ENCODE measurements around the gene ATP8A2. TPM values are rescaled to one million over a fixed set of nuclear protein-coding genes. Genes with fewer than 3 reads are reported as not detected.

Gene ATP8A2
- total and polyA plus RNA-seq, 4 donors: 0.01 to 0.08 (median 0.05) TPM; not detected in 1

DNA sequence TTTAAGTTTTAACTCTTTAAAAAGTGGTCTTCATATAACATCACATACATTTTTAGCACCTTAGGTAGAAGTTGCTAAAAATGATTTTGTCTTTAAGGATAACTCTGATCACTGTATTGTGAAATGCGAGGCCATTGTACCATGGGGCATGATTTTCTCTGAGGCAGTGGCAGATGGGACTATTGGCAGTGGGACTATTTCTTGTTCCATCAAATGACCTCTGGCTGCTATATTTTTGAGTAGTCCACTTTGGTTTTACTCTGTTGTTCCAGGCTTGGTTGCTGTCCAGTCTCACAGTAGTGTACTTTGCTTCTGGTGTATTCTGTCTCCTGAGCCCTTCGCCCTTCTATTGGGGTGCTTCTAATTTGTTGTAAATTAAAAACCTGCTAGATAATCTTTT lies 156.5 kb downstream of the ATP8A2 start:
- no peak for DNase-seq (ENCODE audit: low spot score)
- peaks cover 0 to 6% (median 2%) of the 10 kb centered on the region in 4 donors for H3K9me3 ChIP-seq (ENCODE audit: control insufficient read depth in 4 of 4, low read length in 3 of 4)
- no peak overlapping the region for H3K27ac ChIP-seq (ENCODE audit: low read depth in 1 of 2, low read length in 2 of 2)
- H3K27me3 ChIP-seq (ENCODE audit: control insufficient read depth in 4 of 4, insufficient read depth in 4 of 4, low read length in 3 of 4): peaks cover 0 to 4% (median 0%) of the 10 kb centered on the region in 4 donors
- TF ChIP-seq RXRA (IDR thresholded peaks at IDR 0.05) (no peak), JUND (IDR thresholded peaks at IDR 0.05) (no peak), YY1 (IDR thresholded peaks at IDR 0.05) (no peak), HNF4G (IDR thresholded peaks at IDR 0.05) (no peak)
- WGBS: 73% methylated on average over 2 of the region's 2 CpGs
- H3K36me3 ChIP-seq (ENCODE audit: control insufficient read depth in 4 of 4, insufficient read depth in 3 of 4, low read depth in 1 of 4, low read length in 3 of 4): no peaks in the 10 kb centered on the region
- H3K4me3 ChIP-seq (ENCODE audit: low read depth in 1 of 3, low read length in 3 of 3): no peak overlapping the region
- H3K9ac ChIP-seq (ENCODE audit: low read depth in 1 of 2, low read length in 2 of 2): no peak overlapping the region
- H3K4me1 ChIP-seq (ENCODE audit: control insufficient read depth in 4 of 4, insufficient read depth in 4 of 4, low read length in 3 of 4): no peaks in the 10 kb centered on the region

DNA sequence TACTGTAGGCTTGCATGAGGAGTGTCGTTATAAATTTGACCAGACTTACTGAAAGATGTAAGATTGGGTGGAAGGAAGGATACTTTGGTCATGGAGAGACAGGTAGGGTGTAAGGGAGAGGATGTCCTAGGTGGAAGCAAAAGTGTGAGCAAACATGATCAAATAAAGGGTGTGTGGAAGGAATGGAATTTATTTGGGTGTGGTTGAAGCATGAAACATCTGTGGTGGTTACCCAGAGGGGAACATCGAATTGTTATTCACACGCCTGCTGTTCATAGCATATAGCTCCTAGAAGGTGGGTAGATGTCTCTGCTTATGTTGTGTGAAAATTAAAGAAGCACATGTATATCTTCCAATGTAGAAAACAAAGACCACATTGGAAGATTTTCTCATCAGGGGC lies 157.7 kb downstream of the ATP8A2 start:
- peaks cover 0 to 4% (median 0%) of the 10 kb centered on the region in 4 donors for H3K27me3 ChIP-seq (ENCODE audit: control insufficient read depth in 4 of 4, insufficient read depth in 4 of 4, low read length in 3 of 4)
- WGBS: 82% methylated on average over 3 of the region's 3 CpGs
- H3K9me3 ChIP-seq (ENCODE audit: control insufficient read depth in 4 of 4, low read length in 3 of 4): peaks cover 0 to 6% (median 2%) of the 10 kb centered on the region in 4 donors
- H3K9ac ChIP-seq (ENCODE audit: low read depth in 1 of 2, low read length in 2 of 2): no peak overlapping the region
- no peak overlapping the region for H3K27ac ChIP-seq (ENCODE audit: low read depth in 1 of 2, low read length in 2 of 2)
- no peak overlapping the region for H3K4me3 ChIP-seq (ENCODE audit: low read depth in 1 of 3, low read length in 3 of 3)
- no peak for DNase-seq (ENCODE audit: low spot score)
- no peak for TF ChIP-seq RAD21 (IDR thresholded peaks at IDR 0.05)
- TF ChIP-seq FOXA2 (IDR thresholded peaks at IDR 0.05): no peak
- TF ChIP-seq HNF4G (IDR thresholded peaks at IDR 0.05): no peak
- TF ChIP-seq, protein P1, sequence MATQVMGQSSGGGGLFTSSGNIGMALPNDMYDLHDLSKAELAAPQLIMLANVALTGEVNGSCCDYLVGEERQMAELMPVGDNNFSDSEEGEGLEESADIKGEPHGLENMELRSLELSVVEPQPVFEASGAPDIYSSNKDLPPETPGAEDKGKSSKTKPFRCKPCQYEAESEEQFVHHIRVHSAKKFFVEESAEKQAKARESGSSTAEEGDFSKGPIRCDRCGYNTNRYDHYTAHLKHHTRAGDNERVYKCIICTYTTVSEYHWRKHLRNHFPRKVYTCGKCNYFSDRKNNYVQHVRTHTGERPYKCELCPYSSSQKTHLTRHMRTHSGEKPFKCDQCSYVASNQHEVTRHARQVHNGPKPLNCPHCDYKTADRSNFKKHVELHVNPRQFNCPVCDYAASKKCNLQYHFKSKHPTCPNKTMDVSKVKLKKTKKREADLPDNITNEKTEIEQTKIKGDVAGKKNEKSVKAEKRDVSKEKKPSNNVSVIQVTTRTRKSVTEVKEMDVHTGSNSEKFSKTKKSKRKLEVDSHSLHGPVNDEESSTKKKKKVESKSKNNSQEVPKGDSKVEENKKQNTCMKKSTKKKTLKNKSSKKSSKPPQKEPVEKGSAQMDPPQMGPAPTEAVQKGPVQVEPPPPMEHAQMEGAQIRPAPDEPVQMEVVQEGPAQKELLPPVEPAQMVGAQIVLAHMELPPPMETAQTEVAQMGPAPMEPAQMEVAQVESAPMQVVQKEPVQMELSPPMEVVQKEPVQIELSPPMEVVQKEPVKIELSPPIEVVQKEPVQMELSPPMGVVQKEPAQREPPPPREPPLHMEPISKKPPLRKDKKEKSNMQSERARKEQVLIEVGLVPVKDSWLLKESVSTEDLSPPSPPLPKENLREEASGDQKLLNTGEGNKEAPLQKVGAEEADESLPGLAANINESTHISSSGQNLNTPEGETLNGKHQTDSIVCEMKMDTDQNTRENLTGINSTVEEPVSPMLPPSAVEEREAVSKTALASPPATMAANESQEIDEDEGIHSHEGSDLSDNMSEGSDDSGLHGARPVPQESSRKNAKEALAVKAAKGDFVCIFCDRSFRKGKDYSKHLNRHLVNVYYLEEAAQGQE (IDR thresholded peaks at IDR 0.05): no peak
- TF ChIP-seq YY1 (IDR thresholded peaks at IDR 0.05): no peak
- no peak for TF ChIP-seq RXRA (IDR thresholded peaks at IDR 0.05)
- no peaks in the 10 kb centered on the region for H3K36me3 ChIP-seq (ENCODE audit: control insufficient read depth in 4 of 4, insufficient read depth in 3 of 4, low read depth in 1 of 4, low read length in 3 of 4)
- H3K4me1 ChIP-seq (ENCODE audit: control insufficient read depth in 4 of 4, insufficient read depth in 4 of 4, low read length in 3 of 4): no peaks in the 10 kb centered on the region

DNA sequence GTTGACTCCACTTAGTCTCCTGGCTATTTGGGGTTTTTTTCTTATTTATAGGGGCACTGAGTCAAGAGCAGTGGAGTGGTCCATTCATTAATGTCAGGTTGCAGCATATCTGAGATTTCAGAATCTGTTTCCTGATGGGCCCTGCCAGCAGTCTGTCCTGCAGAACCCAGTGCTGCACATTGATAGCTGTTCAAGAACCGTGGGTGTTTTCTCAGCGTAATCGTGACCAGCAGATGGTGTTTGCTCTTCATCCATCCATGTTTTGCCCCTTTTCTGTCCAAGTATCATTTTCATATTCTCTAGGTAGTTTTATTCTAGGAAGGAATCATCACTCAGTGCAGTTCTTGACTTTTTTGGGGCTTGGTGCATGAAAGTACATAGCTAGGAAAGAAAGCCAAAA lies 166.5 kb downstream of the ATP8A2 start:
- 70% methylated on average over 3 of the region's 3 CpGs for WGBS

More for the DNA sequence above, 166.5 kb downstream of the ATP8A2 start:
- Histone ChIP-seq H3K27me3 (ENCODE audit: control insufficient read depth in 4 of 4, insufficient read depth in 4 of 4, low read length in 3 of 4) (peaks cover 0 to 2% (median 0%) of the 10 kb centered on the region in 4 donors), H3K9ac (ENCODE audit: low read depth in 1 of 2, low read length in 2 of 2) (no peak overlapping the region), H3K4me3 (ENCODE audit: low read depth in 1 of 3, low read length in 3 of 3) (no peak overlapping the region), H3K27ac (ENCODE audit: low read depth in 1 of 2, low read length in 2 of 2) (no peak overlapping the region), H3K4me1 (ENCODE audit: control insufficient read depth in 4 of 4, insufficient read depth in 4 of 4, low read length in 3 of 4) (no peaks in the 10 kb centered on the region), H3K36me3 (ENCODE audit: control insufficient read depth in 4 of 4, insufficient read depth in 3 of 4, low read depth in 1 of 4, low read length in 3 of 4) (no peaks in the 10 kb centered on the region), H3K9me3 (ENCODE audit: control insufficient read depth in 4 of 4, low read length in 3 of 4) (no peaks in the 10 kb centered on the region)
- no peak for DNase-seq (ENCODE audit: low spot score)
- TF ChIP-seq TAF1 (conservative IDR thresholded peaks at IDR 0.05): no peak
- TF ChIP-seq YY1 (IDR thresholded peaks at IDR 0.05): no peak
- TF ChIP-seq, protein P2, sequence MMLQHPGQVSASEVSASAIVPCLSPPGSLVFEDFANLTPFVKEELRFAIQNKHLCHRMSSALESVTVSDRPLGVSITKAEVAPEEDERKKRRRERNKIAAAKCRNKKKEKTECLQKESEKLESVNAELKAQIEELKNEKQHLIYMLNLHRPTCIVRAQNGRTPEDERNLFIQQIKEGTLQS (IDR thresholded peaks at IDR 0.05): no peak
- TF ChIP-seq, protein P3, sequence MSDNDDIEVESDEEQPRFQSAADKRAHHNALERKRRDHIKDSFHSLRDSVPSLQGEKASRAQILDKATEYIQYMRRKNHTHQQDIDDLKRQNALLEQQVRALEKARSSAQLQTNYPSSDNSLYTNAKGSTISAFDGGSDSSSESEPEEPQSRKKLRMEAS (IDR thresholded peaks at IDR 0.05): no peak
- no peak for TF ChIP-seq RXRA (IDR thresholded peaks at IDR 0.05)
- TF ChIP-seq HNF4G (IDR thresholded peaks at IDR 0.05): no peak
- no peak for TF ChIP-seq GABPA (IDR thresholded peaks at IDR 0.05 in 1 of 2, conservative IDR thresholded peaks at IDR 0.05 in 1 of 2)
- TF ChIP-seq, protein P1 (IDR thresholded peaks at IDR 0.05): no peak
- TF ChIP-seq, protein P4, sequence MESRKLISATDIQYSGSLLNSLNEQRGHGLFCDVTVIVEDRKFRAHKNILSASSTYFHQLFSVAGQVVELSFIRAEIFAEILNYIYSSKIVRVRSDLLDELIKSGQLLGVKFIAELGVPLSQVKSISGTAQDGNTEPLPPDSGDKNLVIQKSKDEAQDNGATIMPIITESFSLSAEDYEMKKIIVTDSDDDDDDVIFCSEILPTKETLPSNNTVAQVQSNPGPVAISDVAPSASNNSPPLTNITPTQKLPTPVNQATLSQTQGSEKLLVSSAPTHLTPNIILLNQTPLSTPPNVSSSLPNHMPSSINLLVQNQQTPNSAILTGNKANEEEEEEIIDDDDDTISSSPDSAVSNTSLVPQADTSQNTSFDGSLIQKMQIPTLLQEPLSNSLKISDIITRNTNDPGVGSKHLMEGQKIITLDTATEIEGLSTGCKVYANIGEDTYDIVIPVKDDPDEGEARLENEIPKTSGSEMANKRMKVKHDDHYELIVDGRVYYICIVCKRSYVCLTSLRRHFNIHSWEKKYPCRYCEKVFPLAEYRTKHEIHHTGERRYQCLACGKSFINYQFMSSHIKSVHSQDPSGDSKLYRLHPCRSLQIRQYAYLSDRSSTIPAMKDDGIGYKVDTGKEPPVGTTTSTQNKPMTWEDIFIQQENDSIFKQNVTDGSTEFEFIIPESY (IDR thresholded peaks at IDR 0.05): no peak
- no peak for TF ChIP-seq RAD21 (IDR thresholded peaks at IDR 0.05)
- no peak for TF ChIP-seq SP1 (IDR thresholded peaks at IDR 0.05)
- TF ChIP-seq EGR1 (IDR thresholded peaks at IDR 0.05; ENCODE audit: low read depth in 2 of 2): no peak
- TF ChIP-seq JUND (IDR thresholded peaks at IDR 0.05): no peak

All from liver (tissue), 9 donors.